Measurements from ENCODE around the gene FAM162B.
"Not testable (repeated sequence)": the region's sequence is repeated elsewhere in the genome, so short reads cannot be mapped to it uniquely, and the experiment has no call there.

The FAM162B gene

GRCh38 chr6:116764961-116765841 is at the start of gene FAM162B:
Gene FAM162B, minus strand, starts transcription at chr6:116765719. Its CDS starts 143 bp downstream, at chr6:116765576.
- DNase-seq: peak in 3 of 56 donors; percentile 3 to 16 (median 8)

- no peak for DNase-seq
Observed at GRCh38 chr6:116812051-116812650, 46.6 kb upstream of the FAM162B start.

- DNase-seq: no peak
Observed at GRCh38 chr6:116801971-116802370, 36.5 kb upstream of the FAM162B start.

- DNase-seq: no peak
Observed at GRCh38 chr6:116799945-116800344, 34.4 kb upstream of the FAM162B start.

- DNase-seq: no peak
Observed at GRCh38 chr6:116797585-116797984, 32.1 kb upstream of the FAM162B start.

GRCh38 chr6:116793224-116793623 is 27.7 kb upstream of the FAM162B start:
- DNase-seq: no peak

GRCh38 chr6:116783852-116784251 is 18.3 kb upstream of the FAM162B start:
- no peak for DNase-seq

GRCh38 chr6:116779573-116780164 is 14.2 kb upstream of the FAM162B start:
- peak in 1 of 56 donors; percentile 12 for DNase-seq

GRCh38 chr6:116773886-116774285 is 8.4 kb upstream of the FAM162B start:
- DNase-seq: no peak

GRCh38 chr6:116772450-116772849 is 6.9 kb upstream of the FAM162B start:
- DNase-seq: no peak

- DNase-seq: no peak
Observed at GRCh38 chr6:116767715-116768114, 2.2 kb upstream of the FAM162B start.

GRCh38 chr6:116766506-116767176 is 1.1 kb upstream of the FAM162B start:
- DNase-seq: no peak

- peak in 1 of 56 donors; percentile 31 for DNase-seq
Observed at GRCh38 chr6:116764629-116764960, 924 bp downstream of the FAM162B start.

- DNase-seq: no peak
Observed at GRCh38 chr6:116763906-116764628, 1.5 kb downstream of the FAM162B start.

- no peak for DNase-seq
Observed at GRCh38 chr6:116763048-116763447, 2.5 kb downstream of the FAM162B start.

GRCh38 chr6:116762235-116762634 is 3.3 kb downstream of the FAM162B start:
- no peak for DNase-seq

- DNase-seq: no peak
Observed at GRCh38 chr6:116761779-116762178, 3.7 kb downstream of the FAM162B start.

GRCh38 chr6:116745176-116745575 is 20.3 kb downstream of the FAM162B start:
- no peak for DNase-seq

GRCh38 chr6:116741571-116741970 is 23.9 kb downstream of the FAM162B start:
- DNase-seq: no peak

GRCh38 chr6:116740486-116740885 is 25.0 kb downstream of the FAM162B start:
- not testable (repeated sequence) for DNase-seq

- no peak for DNase-seq
Observed at GRCh38 chr6:116737004-116737403, 28.5 kb downstream of the FAM162B start.
